ENCODE results near the gene NALCN.

GRCh38 chr13:101399365-101399764 is 16.9 kb downstream of the NALCN start:
- TF ChIP-seq CTCF (IDR thresholded peaks at IDR 0.05 in 4 of 5, conservative IDR thresholded peaks at IDR 0.05 in 1 of 5): no peak
- TF ChIP-seq POLR2A (IDR thresholded peaks at IDR 0.05): no peak

All from gastrocnemius medialis (tissue), 4 donors.